HG03521 (cell line): ENCODE results near the gene ADAMTS12.

Experiments used
- ATAC-seq: cut with Tn5 transposase; IDR thresholded peaks from one replicate; pipeline ENCODE4 v1.9.1; 2021; ENCODE audit warnings: mild to moderate bottlenecking, moderate library complexity; ENCODE audit not compliant: unreplicated experiment

ADAMTS12 gene

DNA sequence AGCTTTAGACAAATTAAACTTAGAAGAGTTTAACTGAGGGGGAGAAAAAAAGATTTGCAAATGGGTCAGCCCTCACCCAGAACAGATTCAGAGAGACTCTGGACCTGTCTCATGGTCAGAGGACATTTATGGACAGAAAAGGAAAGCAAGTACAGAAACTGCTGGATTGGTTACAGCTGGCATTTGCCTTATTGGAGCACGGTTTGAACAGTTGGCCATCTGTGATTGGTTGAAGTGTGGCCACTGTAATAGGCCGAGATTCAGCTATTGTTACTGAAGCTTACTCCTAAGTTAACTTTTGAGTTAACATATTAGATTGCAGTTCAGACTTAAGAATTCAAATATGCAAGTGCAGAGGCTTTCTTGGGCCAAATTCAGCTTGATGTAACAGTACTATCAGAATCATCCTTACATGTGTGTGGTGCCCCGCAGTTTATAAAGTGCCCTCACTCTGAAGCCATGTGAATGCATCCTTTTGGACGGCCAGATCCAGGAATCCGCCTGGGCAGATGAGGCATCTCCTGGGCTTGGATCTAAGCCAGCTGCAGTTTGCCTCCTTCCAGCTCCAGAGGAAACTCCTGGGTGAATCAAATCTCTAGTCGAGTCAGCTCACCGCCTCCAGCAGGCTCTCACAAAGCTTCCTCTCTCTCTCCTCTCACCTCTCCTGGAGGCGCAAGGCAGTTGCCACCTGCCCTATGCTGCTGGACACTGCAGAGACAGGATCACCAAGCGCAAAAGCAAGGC, 165.2 kb downstream of the ADAMTS12 start:
- ATAC-seq, result no peak

DNA sequence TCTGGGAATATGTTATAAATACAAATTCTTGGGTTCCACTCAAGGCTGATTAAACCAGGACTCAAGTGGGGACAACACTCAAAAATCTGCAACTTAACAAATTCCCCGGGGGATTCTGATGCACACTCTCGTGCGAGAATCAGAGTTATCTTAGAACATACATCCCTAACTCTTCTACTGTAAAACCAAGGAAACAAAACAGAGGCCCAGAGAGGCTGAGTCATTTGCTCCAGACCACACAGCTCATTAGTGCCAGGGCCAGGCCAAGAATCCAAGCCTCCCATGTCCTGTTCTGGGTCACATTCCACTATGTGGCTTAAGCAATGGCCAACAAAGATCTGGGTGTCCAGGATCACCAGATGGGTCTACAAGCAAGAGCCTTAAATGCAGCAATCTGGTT, 166.0 kb downstream of the ADAMTS12 start:
- ATAC-seq, result no peak

DNA sequence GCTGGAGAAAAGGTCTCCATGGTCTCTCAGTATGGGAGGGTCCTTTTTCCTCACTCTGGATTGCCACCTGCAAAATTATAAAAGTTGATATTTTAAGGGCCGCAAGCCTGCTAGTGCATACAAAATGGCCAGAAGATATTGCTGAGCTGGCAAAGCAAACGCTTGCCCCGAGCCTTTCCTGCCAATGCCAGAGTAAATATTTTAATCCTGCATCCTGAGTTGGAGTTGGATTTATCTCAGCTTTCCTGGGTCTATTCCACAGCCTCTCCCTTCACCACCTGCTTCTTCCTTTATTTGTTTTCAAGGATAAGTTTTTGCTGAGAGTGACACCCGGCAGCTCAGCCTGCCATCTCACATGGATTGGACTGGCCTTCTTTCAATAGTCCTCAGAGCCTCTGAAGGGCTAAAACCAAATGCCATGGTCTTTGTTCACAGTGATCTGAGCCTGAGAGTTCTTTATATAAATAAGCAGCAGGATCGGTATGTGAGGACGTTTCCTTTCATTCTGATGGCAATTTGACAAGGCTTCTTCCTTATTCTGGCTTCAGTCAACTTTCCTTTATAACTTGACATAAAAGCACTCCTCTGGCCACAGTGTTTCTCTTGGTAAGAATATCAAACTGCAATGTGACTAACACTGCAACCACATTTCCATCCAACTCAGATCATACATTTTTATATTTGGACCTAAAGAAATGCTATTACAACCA, 170.1 kb downstream of the ADAMTS12 start:
- no peak for ATAC-seq

DNA sequence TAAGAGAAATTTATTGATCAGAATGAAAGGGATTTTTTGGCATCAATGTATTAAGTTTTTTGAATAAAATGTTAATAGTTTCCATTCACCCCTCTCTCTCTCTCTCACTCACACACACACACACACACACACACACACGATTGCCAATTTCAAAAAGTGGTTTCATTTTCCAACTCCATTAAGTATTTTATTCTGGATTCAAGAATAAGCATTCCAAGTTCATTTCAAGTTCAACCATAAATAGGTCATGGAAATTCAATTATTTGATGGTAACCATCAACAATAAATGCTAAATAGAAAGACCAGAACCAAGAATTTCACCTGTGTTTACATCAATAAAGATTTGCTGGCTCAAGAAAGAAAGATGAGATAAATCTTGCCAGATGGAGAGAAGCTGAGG, 171.6 kb downstream of the ADAMTS12 start:
- ATAC-seq, result no peak

- ATAC-seq, result no peak
These were observed 172.0 kb downstream of the ADAMTS12 start for GRCh38 chr5:33719769-33720168.

- no peak for ATAC-seq
These were observed 176.1 kb downstream of the ADAMTS12 start for GRCh38 chr5:33715661-33716060.

DNA sequence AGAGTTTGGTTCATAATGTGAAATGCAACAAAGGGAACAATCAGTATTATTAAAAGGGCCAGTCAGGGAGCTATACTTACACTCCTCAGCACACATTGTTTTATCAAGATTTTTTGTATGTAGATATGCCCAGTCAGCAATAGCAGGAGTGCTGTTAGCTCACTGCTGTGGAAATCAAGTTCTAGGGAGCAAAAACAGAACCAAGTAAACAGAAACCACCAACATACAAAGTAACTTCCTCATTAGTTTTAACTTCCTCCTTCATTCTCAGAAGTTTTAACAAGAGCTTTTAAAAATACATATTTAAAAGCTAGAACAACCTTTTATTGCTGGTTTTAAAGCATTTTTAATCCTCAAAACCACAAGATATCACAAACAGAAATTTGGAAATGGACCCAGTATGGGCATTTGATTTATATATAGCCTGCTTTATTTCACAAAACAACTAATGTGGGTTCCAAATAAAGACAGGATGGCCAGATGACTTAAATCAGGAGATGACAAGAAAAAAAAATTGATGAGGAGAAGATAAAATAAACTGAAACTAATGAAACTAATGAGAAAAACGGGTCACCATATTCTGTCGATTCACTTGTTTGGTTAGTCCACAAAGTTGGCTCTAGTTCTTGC, 178.5 kb downstream of the ADAMTS12 start:
- no peak for ATAC-seq

DNA sequence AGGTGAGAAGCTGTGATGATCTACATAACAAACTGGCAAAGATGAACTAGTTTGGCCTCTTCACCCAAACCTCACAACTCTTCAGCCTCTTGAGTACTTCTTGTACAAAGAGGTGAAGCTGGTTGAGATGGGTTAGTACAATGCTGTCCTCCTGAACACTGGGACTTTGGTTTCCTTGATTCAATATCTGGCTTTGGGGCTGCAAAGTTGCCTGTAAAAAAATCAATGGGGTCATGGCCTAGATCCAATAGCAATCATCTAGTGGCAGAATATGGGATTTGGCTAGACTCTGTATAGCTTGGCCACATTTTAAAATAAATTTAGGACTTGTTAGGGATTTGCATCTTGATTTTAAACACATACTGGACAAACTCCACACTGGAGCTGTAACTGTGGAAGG, 179.1 kb downstream of the ADAMTS12 start:
- ATAC-seq, result no peak

- ATAC-seq, result no peak
These were observed 180.6 kb downstream of the ADAMTS12 start for GRCh38 chr5:33711094-33711679.

DNA sequence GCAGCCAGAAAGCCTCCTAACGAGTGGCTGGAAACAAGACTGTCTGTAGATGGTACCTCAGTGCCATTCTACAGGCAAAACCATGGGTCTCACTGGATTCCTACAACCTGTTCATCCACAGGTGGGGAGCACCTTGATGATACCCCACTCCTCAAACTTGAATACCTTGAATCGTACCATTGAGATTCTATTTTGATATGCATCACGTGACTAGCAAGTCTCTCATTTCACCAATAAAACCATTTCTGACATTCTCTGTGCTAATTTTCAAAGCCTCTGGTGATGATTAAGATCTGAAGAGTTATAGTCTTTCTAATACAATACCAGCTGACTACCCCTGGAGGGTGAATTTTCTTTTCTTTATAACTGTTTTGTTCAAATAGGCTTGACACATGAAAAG, 188.9 kb downstream of the ADAMTS12 start:
- no peak for ATAC-seq

GRCh38 chr5:33701951-33702350, 189.8 kb downstream of the ADAMTS12 start:
- no peak for ATAC-seq

GRCh38 chr5:33701251-33701650, 190.5 kb downstream of the ADAMTS12 start:
- ATAC-seq, result no peak

GRCh38 chr5:33696411-33696810, 195.4 kb downstream of the ADAMTS12 start:
- no peak for ATAC-seq

DNA sequence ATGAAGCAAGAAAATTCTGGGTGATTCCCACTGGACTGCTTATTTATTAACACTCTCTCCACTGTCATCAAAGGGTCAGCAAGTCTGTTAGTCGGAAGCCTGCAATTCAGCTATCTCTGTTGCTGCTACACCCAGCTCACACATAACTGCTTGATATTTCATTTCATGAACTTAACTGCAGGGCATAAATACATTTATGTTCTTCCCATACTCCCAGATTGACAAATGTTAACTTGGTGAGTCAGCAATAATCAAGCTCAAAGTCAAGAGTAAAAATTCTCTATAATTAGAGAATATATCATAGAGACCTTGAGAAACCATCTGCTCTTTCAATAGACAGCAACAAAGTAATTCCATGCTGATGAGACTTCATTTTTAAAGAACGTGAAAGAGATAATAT, 198.8 kb downstream of the ADAMTS12 start:
- ATAC-seq, result no peak

- ATAC-seq, result no peak
These were observed 199.9 kb downstream of the ADAMTS12 start for GRCh38 chr5:33691856-33692255.

DNA sequence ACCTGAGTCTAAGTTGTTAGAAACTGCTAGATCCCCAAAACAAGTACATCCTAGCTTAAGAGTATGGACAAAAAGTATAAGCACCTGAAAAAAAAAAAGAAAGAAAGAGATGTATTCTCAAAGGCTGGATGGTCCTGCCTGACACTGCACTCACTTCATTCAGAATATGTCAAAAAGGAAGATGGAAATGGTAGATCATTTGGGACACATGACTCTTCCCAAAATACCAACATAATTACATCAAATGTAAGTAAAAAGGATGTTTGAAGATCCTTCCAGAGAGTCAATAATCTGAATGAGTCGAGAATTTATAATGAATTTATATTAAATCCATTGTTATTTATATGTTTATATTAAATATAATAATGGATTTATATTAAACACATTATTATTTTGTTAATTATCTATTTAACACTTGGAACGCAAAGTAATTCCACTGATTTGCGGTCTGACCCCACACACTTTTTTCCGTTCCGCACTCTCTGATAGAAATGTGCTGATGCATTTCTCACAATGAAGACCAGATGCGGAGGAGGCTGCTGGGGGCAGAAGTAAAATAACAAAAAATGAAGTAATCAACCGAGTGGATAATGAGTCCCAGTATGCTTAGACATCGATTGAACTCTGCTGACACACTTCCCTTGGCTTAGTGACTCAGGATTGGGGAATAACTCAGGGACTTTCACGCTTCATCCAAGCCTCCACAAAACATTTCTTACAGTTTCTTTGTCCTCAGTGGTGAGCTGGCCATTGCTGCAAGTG, 201.2 kb downstream of the ADAMTS12 start:
- no peak for ATAC-seq

DNA sequence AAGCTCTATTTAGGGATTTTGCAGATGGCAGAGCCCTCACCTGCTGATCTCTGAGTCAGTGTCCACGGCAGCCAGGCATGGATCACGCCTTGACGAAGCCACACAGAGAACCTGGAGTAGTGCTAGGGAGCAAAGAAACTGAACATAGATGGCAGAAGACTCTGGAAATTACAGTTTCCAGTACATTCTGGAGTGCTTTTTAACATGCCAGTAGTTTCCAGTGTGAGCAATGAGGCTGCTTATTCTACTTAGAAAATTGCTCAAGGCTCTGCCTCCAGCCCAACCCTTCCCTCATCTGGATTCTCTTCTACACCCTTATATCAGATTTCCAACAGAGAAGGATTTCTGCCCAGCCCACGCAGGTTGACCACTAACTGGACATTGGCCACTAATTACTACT, 203.3 kb downstream of the ADAMTS12 start:
- no peak for ATAC-seq

DNA sequence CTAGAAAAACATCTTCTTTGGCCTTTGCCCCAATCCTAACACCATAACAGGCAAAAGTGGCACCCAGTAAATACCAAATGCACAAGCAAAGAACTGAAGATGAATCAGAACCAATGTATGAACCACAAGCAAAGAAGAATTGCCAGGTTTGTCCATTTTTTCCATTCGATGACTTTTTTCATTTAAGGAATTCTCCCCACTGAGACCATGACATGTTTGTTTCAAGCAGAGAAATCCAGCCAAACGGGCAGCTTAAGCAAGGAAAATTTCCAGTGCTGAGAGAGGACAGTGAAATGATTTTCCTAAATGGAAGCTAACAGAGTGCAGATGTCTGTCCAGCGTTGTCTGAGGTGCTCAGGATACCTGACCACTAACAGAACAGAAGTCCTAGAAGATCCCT, 203.7 kb downstream of the ADAMTS12 start:
- ATAC-seq, result no peak

GRCh38 chr5:33685873-33686755, 205.7 kb downstream of the ADAMTS12 start:
- no peak for ATAC-seq
